GM10248 (cell line): ENCODE data around the gene KLHL17.
"Not testable (repeated sequence)": the region's sequence is repeated elsewhere in the genome, so short reads cannot be mapped to it uniquely, and the experiment has no call there.

Source experiments
- CTCF ChIA-PET: fragments of 300-600 bp; sonication (Branson Sonifier 250); formaldehyde crosslinking; extraction: SDS; loops from one replicate; lab custom pipeline; 2021; ENCODE audit warnings: antibody characterized with exemption; lab: Yijun Ruan, JAX
- POLR2A ChIA-PET: fragments of 350-650 bp; sonication (Branson Sonifier 250); formaldehyde crosslinking; extraction: SDS; loops from one replicate; lab custom pipeline; 2020; ENCODE audit warnings: antibody characterized with exemption; lab: Yijun Ruan, JAX
- DNase-seq: peaks from one replicate; pipeline ENCODE4 v3.0.0; 2012; ENCODE audit errors: extremely low spot score
- CTCF ChIP-seq: IDR thresholded peaks from 2 replicates; pipeline ENCODE4 v1.5.1; 2012; ENCODE audit warnings: mild to moderate bottlenecking, low read depth; ENCODE audit errors: extremely low read depth, missing control alignments, control extremely low read depth

Gene KLHL17

GRCh38 chr1:993379-993995 lies 33.1 kb downstream of the KLHL17 start:
- no peak for TF ChIP-seq CTCF
- POLR2A ChIA-PET, result no interaction called here
- CTCF ChIA-PET, result interaction anchor here (1.3 to 4.7 kb wide), 9 partner anchors 9 to 70 kb away, joined by 3 to 51 read pairs (median 4); partner anchors contain the start of gene PERM1
- no peak for DNase-seq

- CTCF ChIA-PET, result interaction anchor here (0.7 to 4.7 kb wide), 6 partner anchors 10 to 293 kb away, joined by 3 to 51 read pairs (median 4); no protein-coding TSS in a partner anchor
- POLR2A ChIA-PET, DNase-seq: not testable (repeated sequence)
Observed at GRCh38 chr1:994546-994945, 34.2 kb downstream of the KLHL17 start.

GRCh38 chr1:995665-996633 lies 35.6 kb downstream of the KLHL17 start:
- ChIA-PET POLR2A (no interaction called here), CTCF (interaction anchor here (1.2 to 4.7 kb wide), 5 partner anchors 12 to 292 kb away, joined by 3 to 51 read pairs (median 6); no protein-coding TSS in a partner anchor)
- no peak for DNase-seq
- no peak for TF ChIP-seq CTCF

- POLR2A ChIA-PET, result no interaction called here
- CTCF ChIA-PET, result interaction anchor here (0.6 to 2.1 kb wide), 9 partner anchors 13 to 128 kb away, joined by 3 to 7 read pairs (median 5); partner anchors contain the start of genes ISG15 and PERM1
- TF ChIP-seq CTCF, result no peak
Observed at GRCh38 chr1:996851-997712, 36.7 kb downstream of the KLHL17 start.

GRCh38 chr1:997713-997992 lies 37.3 kb downstream of the KLHL17 start:
- CTCF ChIA-PET, result interaction anchor here (0.6 to 2.1 kb wide), 8 partner anchors 13 to 62 kb away, joined by 3 to 7 read pairs (median 5); partner anchors contain the start of genes ISG15 and PERM1
- DNase-seq, result no peak
- TF ChIP-seq CTCF, result no peak
- POLR2A ChIA-PET, result no interaction called here

More at GRCh38 chr1:996851-997712, 36.7 kb downstream of the KLHL17 start:
- DNase-seq, result no peak

- CTCF ChIA-PET, result interaction anchor here (0.6 to 2.1 kb wide), 8 partner anchors 14 to 61 kb away, joined by 3 to 7 read pairs (median 5); partner anchors contain the start of genes ISG15 and PERM1
- TF ChIP-seq CTCF, result no peak
- DNase-seq, result no peak
- POLR2A ChIA-PET, result no interaction called here
Observed at GRCh38 chr1:997993-998744, 37.8 kb downstream of the KLHL17 start.
